H1 (cell line): ENCODE results near the gene KIT. TPM values are rescaled to one million over a fixed set of nuclear protein-coding genes. Genes with fewer than 3 reads are reported as not detected.

Source experiments
- CTCF ChIA-PET: fragments of 300-600 bp; sonication (Branson Sonifier 250); formaldehyde crosslinking; loops from one replicate; lab custom pipeline; 2021; ENCODE audit not compliant: partially characterized antibody; lab: Charles Lee
- POLR2A ChIA-PET: fragments of 300-600 bp; sonication (Branson Sonifier 250); formaldehyde crosslinking; loops from one replicate; lab custom pipeline; 2021; ENCODE audit warnings: inconsistent platforms; ENCODE audit not compliant: partially characterized antibody; lab: Charles Lee
- DNase-seq, 2 experiments: peaks; one replicate each; pipeline versions ENCODE4 v3.0.0 to v3.0.0-alpha.2; 2010 to 2022; ENCODE audit warnings: low spot score in 2 of 2, low read depth in 1 of 2, mixed read lengths in 1 of 2
- FAIRE-seq: peaks from 2 replicates; lab custom pipeline; 2011; peaks lifted over from hg19 to GRCh38; lab: Jason Lieb, UNC
- H2AFZ ChIP-seq: 2 replicates; pipeline ENCODE4 v1.8.1; 2012; ENCODE audit warnings: low read length, inconsistent platforms
- H2AK5ac ChIP-seq: 2 replicates; pipeline ENCODE4 v1.6.1; 2013; ENCODE audit warnings: low read depth, low read length
- H2BK120ac ChIP-seq: replicated peaks from 2 replicates; pipeline ENCODE3; 2013; ENCODE audit warnings: low read depth, low read length, inconsistent platforms
- H2BK12ac ChIP-seq: 2 replicates; pipeline ENCODE4 v1.6.1; 2013; ENCODE audit warnings: low read depth, low read length
- H2BK15ac ChIP-seq: 2 replicates; pipeline ENCODE4 v1.6.1; 2013; ENCODE audit warnings: low read length
- H2BK20ac ChIP-seq: 2 replicates; pipeline ENCODE4 v1.6.1; 2013; ENCODE audit warnings: low read length
- H2BK5ac ChIP-seq: 2 replicates; pipeline ENCODE4 v1.6.1; 2013; ENCODE audit warnings: low read depth, low read length
- H3K14ac ChIP-seq: 2 replicates; pipeline ENCODE4 v1.6.1; 2013; ENCODE audit warnings: inconsistent platforms; ENCODE audit not compliant: insufficient read length
- H3K18ac ChIP-seq: 2 replicates; pipeline ENCODE4 v1.6.1; 2013; ENCODE audit warnings: low read length; ENCODE audit errors: extremely low read depth
- H3K23ac ChIP-seq: 2 replicates; pipeline ENCODE4 v1.6.1; 2013; ENCODE audit warnings: inconsistent platforms; ENCODE audit not compliant: insufficient read length
- H3K23me2 ChIP-seq: 2 replicates; pipeline ENCODE4 v1.6.1; 2013; ENCODE audit warnings: low read depth, low read length
- H3K27ac ChIP-seq: 2 replicates; pipeline ENCODE4 v1.6.1; 2011; ENCODE audit warnings: low read depth, low read length, inconsistent platforms
- H3K27me3 ChIP-seq, 4 experiments: replicated peaks in 1 of 4; 1 replicate in 1 of 4; 2 replicates in 3 of 4; pipeline versions ENCODE4 v1.6.1 to v1.8.1; 2011 to 2013; ENCODE audit warnings: low read length in 3 of 4, mild to moderate bottlenecking in 3 of 4, inconsistent platforms in 2 of 4, mixed read lengths in 2 of 4, moderate library complexity in 1 of 4; ENCODE audit not compliant: control insufficient read depth in 3 of 4, insufficient read depth in 3 of 4; ENCODE audit errors: extremely low read depth in 1 of 4
- H3K36me3 ChIP-seq, 4 experiments: 2 replicates each; pipeline versions ENCODE4 v1.6.1 to v1.8.1; 2011 to 2013; ENCODE audit warnings: mild to moderate bottlenecking in 4 of 4, low read length in 3 of 4, moderate library complexity in 2 of 4, control low read depth in 1 of 4, inconsistent platforms in 1 of 4; ENCODE audit not compliant: insufficient read depth in 4 of 4, control insufficient read depth in 2 of 4
- H3K4ac ChIP-seq: replicated peaks from 2 replicates; pipeline ENCODE3; 2013; ENCODE audit warnings: low read length, low read depth, mixed read lengths, inconsistent platforms; ENCODE audit not compliant: insufficient read length
- H3K4me1 ChIP-seq, 4 experiments: replicated peaks in 1 of 4; 1 replicate in 1 of 4; 2 replicates in 3 of 4; pipeline versions ENCODE4 v1.6.1 to v1.8.1; 2011 to 2013; ENCODE audit warnings: low read length in 3 of 4, inconsistent platforms in 2 of 4, mixed read lengths in 1 of 4; ENCODE audit not compliant: insufficient read depth in 4 of 4, control insufficient read depth in 3 of 4
- H3K4me2 ChIP-seq, 2 experiments: 2 replicates each; pipeline versions ENCODE4 v1.6.1 to v1.8.1; 2011 to 2013; ENCODE audit warnings: low read depth in 2 of 2, low read length in 2 of 2, control low read depth in 1 of 2, inconsistent platforms in 1 of 2, mild to moderate bottlenecking in 1 of 2; ENCODE audit not compliant: insufficient read depth in 1 of 2
- H3K4me3 ChIP-seq, 4 experiments: fragments of 200-600, 300-600 bp in 1 of 4; sonication (generic), shearing (Covaris generic), sonication (Bioruptor Twin) in 1 of 4; 2 replicates each; pipeline versions ENCODE4 v1.5.1 to v1.8.1; 2011 to 2016; ENCODE audit warnings: low read length in 4 of 4, low read depth in 3 of 4, control low read depth in 2 of 4, inconsistent platforms in 2 of 4, mild to moderate bottlenecking in 2 of 4, mixed read lengths in 1 of 4, moderate library complexity in 1 of 4; ENCODE audit not compliant: insufficient read depth in 2 of 4; ENCODE audit errors: extremely low read depth in 1 of 4
- H3K56ac ChIP-seq: replicated peaks from 2 replicates; pipeline ENCODE3; 2013; ENCODE audit warnings: low read depth, mild to moderate bottlenecking, mixed read lengths, low read length, inconsistent platforms; ENCODE audit not compliant: insufficient read length
- H3K79me1 ChIP-seq: 2 replicates; pipeline ENCODE4 v1.6.1; 2013; ENCODE audit warnings: low read depth, low read length, control low read depth
- H3K79me2 ChIP-seq, 2 experiments: 2 replicates each; pipeline versions ENCODE4 v1.6.1 to v1.8.1; 2012 to 2013; ENCODE audit warnings: low read length in 2 of 2, mild to moderate bottlenecking in 2 of 2, inconsistent platforms in 1 of 2; ENCODE audit not compliant: insufficient read depth in 2 of 2, control insufficient read depth in 1 of 2
- H3K9ac ChIP-seq, 4 experiments: replicated peaks in 1 of 4; 1 replicate in 1 of 4; 2 replicates in 3 of 4; pipeline versions ENCODE4 v1.6.1 to v1.8.1; 2011 to 2013; ENCODE audit warnings: low read depth in 3 of 4, low read length in 3 of 4, control low read depth in 2 of 4, mild to moderate bottlenecking in 2 of 4, moderate library complexity in 2 of 4, inconsistent platforms in 1 of 4; ENCODE audit errors: extremely low read depth in 1 of 4
- H3K9me3 ChIP-seq, 2 experiments: 2 replicates each; pipeline versions ENCODE4 v1.6.1 to v1.8.1; 2012 to 2013; ENCODE audit warnings: mild to moderate bottlenecking in 2 of 2, moderate library complexity in 2 of 2, control low read depth in 1 of 2, inconsistent platforms in 1 of 2, low read depth in 1 of 2, low read length in 1 of 2, mixed read lengths in 1 of 2; ENCODE audit not compliant: insufficient read depth in 2 of 2
- H4K20me1 ChIP-seq, 2 experiments: replicated peaks in 1 of 2; 2 replicates each; pipeline versions ENCODE3 to v1.8.1; 2011 to 2013; ENCODE audit warnings: inconsistent platforms in 2 of 2, low read length in 2 of 2, mild to moderate bottlenecking in 1 of 2; ENCODE audit not compliant: insufficient read depth in 2 of 2, control insufficient read depth in 1 of 2
- H4K5ac ChIP-seq: 2 replicates; pipeline ENCODE4 v1.6.1; 2013; ENCODE audit warnings: low read length, low read depth, mixed read lengths, inconsistent platforms; ENCODE audit not compliant: insufficient read length
- H4K8ac ChIP-seq: 2 replicates; pipeline ENCODE4 v1.8.0; 2013; ENCODE audit warnings: mild to moderate bottlenecking, moderate library complexity, low read length, inconsistent platforms; ENCODE audit not compliant: insufficient read depth; ENCODE audit errors: extremely low read depth
- H4K91ac ChIP-seq: replicated peaks from 2 replicates; pipeline ENCODE3; 2013; ENCODE audit warnings: low read length, mixed read lengths, inconsistent platforms; ENCODE audit not compliant: insufficient read length
- CHD1 ChIP-seq: IDR thresholded peaks from 2 replicates; pipeline ENCODE4 v1.6.1; 2012; ENCODE audit warnings: low read depth, low read length, improper control_type of control experiment
- SRF ChIP-seq: IDR thresholded peaks from 2 replicates; pipeline ENCODE4 v1.6.1; 2011; ENCODE audit warnings: mild to moderate bottlenecking, low read depth, low read length, moderate library complexity
- TAF1 ChIP-seq: IDR thresholded peaks from 2 replicates; pipeline ENCODE4 v1.6.1; 2011; ENCODE audit warnings: mild to moderate bottlenecking, low read depth, low read length
- WGBS, 2 experiments: shearing (Covaris generic) in 1 of 2; methylation state at CpG; one replicate each; pipeline versions ENCODE4 v1.1.6 to v1.1.7; 2013 to 2015; ENCODE audit warnings: low lambda C conversion rate in 2 of 2, mixed read lengths in 2 of 2, inconsistent platforms in 1 of 2, low coverage in 1 of 2, missing lambda C conversion rate in 1 of 2; ENCODE audit not compliant: insufficient replicate concordance in 2 of 2, insufficient coverage in 1 of 2, insufficient read length in 1 of 2; ENCODE audit errors: extremely low coverage in 1 of 2, missing lambda C conversion rate in 1 of 2; 5-methylcytosine and 5-hydroxymethylcytosine counted together
- polyA plus RNA-seq, 7 experiments: library from polyadenylated mRNA; depleted of rRNA in 3 of 7; stranded (reverse) in 5 of 7; unstranded in 2 of 7; fragments of >200 nt in 5 of 7; fragments of 200-250 nt in 2 of 7; gene quantifications; 1 replicate in 5 of 7; 2 replicates in 1 of 7; 4 replicates in 1 of 7; pipeline versions ENCODE4 v1.2.1 to v1.2.3, GENCODE V29; 2011 to 2013; ENCODE audit warnings: missing spikeins in 2 of 7, mixed read lengths in 2 of 7
- total RNA-seq: library from RNA; stranded (reverse); fragmentation: NEBNext Ultra II Directional; extraction: Animal tissue kit (Norgen Biotek cat#: 25700); gene quantifications from 2 replicates; pipeline ENCODE4 v1.2.1, GENCODE V29; 2021

The KIT gene
- total and polyA plus RNA-seq, 2 of the 8 experiments (the other 6 are each of a cell fraction or from before 2014, with no cell fraction given), result 14.4 to 24.8 TPM

- CTCF ChIA-PET, result interaction anchor here (0.9 to 1.6 kb wide), 2 partner anchors 9 to 26 kb away, joined by 3 to 5 read pairs; no protein-coding TSS in a partner anchor
- Histone ChIP-seq H4K91ac (no peak overlapping the region), H3K9ac (no peak overlapping the region), H3K79me2 (no peaks in the 10 kb centered on the region), H2BK20ac (no peak overlapping the region), H4K5ac (no peak overlapping the region), H4K20me1 (no peaks in the 10 kb centered on the region), H2BK15ac (no peak overlapping the region), H3K23me2 (no peaks in the 10 kb centered on the region; the same call in 1 of the 2 replicates), H3K79me1 (no peaks in the 10 kb centered on the region), H3K27me3 (no peaks in the 10 kb centered on the region), H2BK12ac (no peak overlapping the region), H2AFZ (no peak overlapping the region), H3K4me1 (no peaks in the 10 kb centered on the region), H3K23ac (no peak overlapping the region), H3K4me3 (no peak overlapping the region), H3K18ac (no peak overlapping the region), H3K27ac (no peak overlapping the region), H3K56ac (no peak overlapping the region), H4K8ac (no peak overlapping the region), H3K14ac (no peak overlapping the region), H3K9me3 (no peaks in the 10 kb centered on the region), H2AK5ac (no peak overlapping the region), H2BK5ac (no peak overlapping the region), H3K4me2 (no peak overlapping the region), H3K36me3 (peaks cover 0 to 10% (median 0%) of the 10 kb centered on the region in 4 experiments; a peak in 4 of 8 replicates), H2BK120ac (no peak overlapping the region), H3K4ac (no peak overlapping the region)
- 94% methylated on average over 2 of the region's 2 CpGs; no CpG with 5 or more reads in 1 of the 2 experiments for WGBS, 2 experiments
- DNase-seq (no peak), FAIRE-seq (no peak)
- POLR2A ChIA-PET, result no interaction called here
- no peak for TF ChIP-seq TAF1
- TF ChIP-seq CHD1, result no peak
- no peak for TF ChIP-seq SRF
Measured at GRCh38 chr4:54712206-54712605, 54.4 kb downstream of the KIT start.
